Subcutaneous adipose tissue (tissue), 4 donors: ENCODE measurements around the gene LTBP1. TPM values are rescaled to one million over a fixed set of nuclear protein-coding genes. Genes with fewer than 3 reads are reported as not detected.

Source experiments
- total RNA-seq, 4 donors: library from RNA; depleted of rRNA; stranded (reverse); fragments of >200 nt; gene quantifications; one replicate each; pipeline ENCODE4 v1.1.0, GENCODE V29; 2016
- TF ChIP-seq, protein P1 (sequence below): fragments of 450-650 bp; IDR thresholded peaks from one replicate; pipeline ENCODE4 v1.5.1; 2016; ENCODE audit warnings: low read depth, mild to moderate bottlenecking, control low read depth, antibody characterized with exemption, moderate library complexity

The LTBP1 gene
- total RNA-seq, 4 donors from 2014 or later: 11.0 to 15.5 (median 12.7) TPM

DNA sequence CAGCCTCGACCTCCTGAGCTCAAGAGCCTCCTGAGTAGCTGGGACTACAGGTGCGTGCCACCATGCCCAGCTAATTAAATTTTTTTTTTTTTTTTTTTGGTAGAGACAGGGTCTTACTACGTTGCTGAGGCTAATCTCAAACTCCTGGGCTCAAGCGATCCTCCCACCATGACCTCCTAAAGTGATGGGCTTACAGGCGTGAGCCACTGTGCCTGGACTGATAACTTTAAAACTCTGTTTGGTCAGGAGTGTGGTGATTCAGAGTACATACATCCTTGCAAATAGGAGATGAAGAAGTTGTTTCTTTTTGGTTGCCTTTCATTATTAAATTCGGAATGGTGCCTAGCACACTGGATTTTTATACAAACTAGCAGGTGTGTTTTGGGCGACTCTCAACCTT lies 73.0 kb downstream of the LTBP1 start:
- TF ChIP-seq, protein P1, sequence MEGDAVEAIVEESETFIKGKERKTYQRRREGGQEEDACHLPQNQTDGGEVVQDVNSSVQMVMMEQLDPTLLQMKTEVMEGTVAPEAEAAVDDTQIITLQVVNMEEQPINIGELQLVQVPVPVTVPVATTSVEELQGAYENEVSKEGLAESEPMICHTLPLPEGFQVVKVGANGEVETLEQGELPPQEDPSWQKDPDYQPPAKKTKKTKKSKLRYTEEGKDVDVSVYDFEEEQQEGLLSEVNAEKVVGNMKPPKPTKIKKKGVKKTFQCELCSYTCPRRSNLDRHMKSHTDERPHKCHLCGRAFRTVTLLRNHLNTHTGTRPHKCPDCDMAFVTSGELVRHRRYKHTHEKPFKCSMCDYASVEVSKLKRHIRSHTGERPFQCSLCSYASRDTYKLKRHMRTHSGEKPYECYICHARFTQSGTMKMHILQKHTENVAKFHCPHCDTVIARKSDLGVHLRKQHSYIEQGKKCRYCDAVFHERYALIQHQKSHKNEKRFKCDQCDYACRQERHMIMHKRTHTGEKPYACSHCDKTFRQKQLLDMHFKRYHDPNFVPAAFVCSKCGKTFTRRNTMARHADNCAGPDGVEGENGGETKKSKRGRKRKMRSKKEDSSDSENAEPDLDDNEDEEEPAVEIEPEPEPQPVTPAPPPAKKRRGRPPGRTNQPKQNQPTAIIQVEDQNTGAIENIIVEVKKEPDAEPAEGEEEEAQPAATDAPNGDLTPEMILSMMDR: no peak

DNA sequence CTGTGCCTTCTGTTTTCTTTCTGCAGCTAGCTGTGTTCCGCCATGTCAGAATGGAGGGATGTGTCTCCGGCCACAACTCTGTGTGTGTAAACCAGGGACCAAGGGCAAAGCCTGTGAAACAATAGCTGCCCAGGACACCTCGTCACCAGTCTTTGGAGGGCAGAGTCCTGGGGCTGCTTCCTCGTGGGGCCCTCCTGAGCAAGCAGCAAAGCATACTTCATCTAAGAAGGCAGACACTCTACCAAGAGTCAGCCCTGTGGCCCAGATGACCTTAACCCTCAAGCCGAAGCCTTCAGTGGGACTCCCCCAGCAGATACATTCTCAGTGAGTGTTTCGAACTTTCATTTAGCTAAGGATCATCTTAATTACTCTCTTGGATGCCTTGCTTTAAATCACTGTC lies 74.1 kb downstream of the LTBP1 start:
- TF ChIP-seq, protein P1: no peak

GRCh38 chr2:33021542-33022227 lies 74.9 kb downstream of the LTBP1 start:
- TF ChIP-seq, protein P1: no peak

GRCh38 chr2:33022395-33022985 lies 75.7 kb downstream of the LTBP1 start:
- TF ChIP-seq, protein P1: no peak

- TF ChIP-seq, protein P1: no peak
These were observed 76.4 kb downstream of the LTBP1 start for GRCh38 chr2:33022989-33023727.

DNA sequence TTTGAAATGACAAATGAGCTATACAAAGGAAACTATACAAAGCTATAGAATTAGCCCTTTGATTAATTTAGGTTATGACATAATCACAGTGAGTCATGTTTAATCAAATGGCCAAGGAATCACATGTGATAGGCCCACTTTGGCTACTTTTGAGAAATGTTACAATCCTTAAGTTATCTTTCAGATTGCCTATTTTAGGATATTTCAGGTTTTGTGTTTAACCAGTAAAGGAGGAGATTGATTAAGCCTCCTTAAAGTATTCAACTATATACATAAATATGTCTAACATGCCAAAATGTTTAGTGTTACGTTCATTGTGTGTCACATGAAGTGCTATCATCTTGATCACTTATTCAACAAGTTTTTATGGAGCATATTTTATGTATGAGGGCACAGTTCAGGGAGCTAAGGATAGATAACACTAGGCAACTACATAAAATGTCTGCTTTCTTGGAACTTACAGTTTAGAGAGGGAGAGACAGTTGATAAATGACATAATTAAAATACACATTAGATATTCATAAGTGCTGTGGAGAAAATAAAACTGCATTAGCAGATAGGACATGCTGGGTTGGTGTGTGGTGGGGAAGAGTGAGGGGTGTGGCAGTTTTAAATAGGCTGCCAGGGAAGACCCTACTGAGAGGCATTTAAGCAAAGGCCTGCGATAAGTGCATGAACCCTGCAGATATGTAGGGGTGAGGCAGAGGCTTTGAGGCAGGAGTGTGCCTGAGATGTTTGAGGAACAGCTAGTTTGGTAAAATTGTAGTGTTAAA lies 77.2 kb downstream of the LTBP1 start:
- TF ChIP-seq, protein P1: no peak
